ENCODE results near the gene IL6. TPM values are rescaled to one million over a fixed set of nuclear protein-coding genes. Genes with fewer than 3 reads are reported as not detected.

The IL6 gene
- total and polyA plus RNA-seq, 9 of the 15 experiments (the other 6 are each of a cell fraction or from before 2014, with no cell fraction given), result 0.76 to 2.9 (median 1.5) TPM

GRCh38 chr7:22724861-22725260 is 2.1 kb upstream of the IL6 start (continued):
- no peak for TF ChIP-seq ARID3A (IDR thresholded peaks at IDR 0.05; ENCODE audit: borderline replicate concordance, low read depth, low read length)
- TF ChIP-seq TAF1 (IDR thresholded peaks at IDR 0.05; ENCODE audit: control insufficient read depth, extremely low read depth, insufficient read depth, low read length, severe bottlenecking), result no peak
- TF ChIP-seq HNRNPL (IDR thresholded peaks at IDR 0.05; ENCODE audit: low read depth, low read length), result no peak
- no peak for TF ChIP-seq ZNF165 (CRISPR knock-in tag; IDR thresholded peaks at IDR 0.05; ENCODE audit: borderline replicate concordance)
- TF ChIP-seq THAP12 (CRISPR knock-in tag; IDR thresholded peaks at IDR 0.05), result no peak
- TF ChIP-seq SOX6 (IDR thresholded peaks at IDR 0.05), result no peak
- TF ChIP-seq PHB (CRISPR knock-in tag; IDR thresholded peaks at IDR 0.05), result no peak
- TF ChIP-seq CEBPG (CRISPR knock-in tag; IDR thresholded peaks at IDR 0.05), result no peak
- no peak for TF ChIP-seq CEBPG (tag; conservative IDR thresholded peaks at IDR 0.05 in 1 of 2, IDR thresholded peaks at IDR 0.05 in 1 of 2)
